Body of pancreas (tissue), 4 donors: ENCODE data around the gene OSTC.

Source experiments
- CTCF ChIP-seq, 7 experiments: fragments of 450-650 bp in 4 of 7; fragments of 200-600 bp in 3 of 7; sonication (generic) in 3 of 7; IDR thresholded peaks; one replicate each; pipeline ENCODE4 v1.5.1; 2016 to 2019; ENCODE audit warnings: antibody characterized with exemption in 7 of 7
- POLR2A ChIP-seq, 3 donors: fragments of 450-650 bp; IDR thresholded peaks; one replicate each; pipeline ENCODE4 v1.6.1; 2016; ENCODE audit warnings: antibody characterized with exemption in 3 of 3, mild to moderate bottlenecking in 2 of 3

GRCh38 chr4:108709722-108710121, 59.3 kb downstream of the OSTC start:
- TF ChIP-seq CTCF (IDR thresholded peaks at IDR 0.05) (no peak), POLR2A (IDR thresholded peaks at IDR 0.05) (no peak)
